Thymus (tissue), 11 donors: ENCODE measurements around the gene CPED1. TPM values are rescaled to one million over a fixed set of nuclear protein-coding genes. Genes with fewer than 3 reads are reported as not detected.
A peak's percentile ranks its signal among the peaks of the same experiment; 100 is the strongest.

Experiments
- DNase-seq, 9 donors: peaks; one replicate each; pipeline ENCODE4 v3.0.0-alpha.2; 2013; ENCODE audit warnings: low spot score in 9 of 9, low read depth in 6 of 9, missing footprints in 1 of 9
- H3K27ac ChIP-seq, 2 donors: one replicate each; pipeline ENCODE4 v1.5.1; 2013; ENCODE audit warnings: control low read depth in 1 of 2, low read depth in 1 of 2, low read length in 1 of 2, mild to moderate bottlenecking in 1 of 2, moderate library complexity in 1 of 2
- H3K27me3 ChIP-seq, 2 donors: one replicate each; pipeline ENCODE4 v1.5.1; 2013; ENCODE audit warnings: low read length in 1 of 2; ENCODE audit not compliant: control insufficient read depth in 2 of 2, insufficient read depth in 1 of 2
- H3K36me3 ChIP-seq, 2 donors: one replicate each; pipeline ENCODE4 v1.5.1; 2013; ENCODE audit warnings: low read length in 1 of 2, mild to moderate bottlenecking in 1 of 2, moderate library complexity in 1 of 2; ENCODE audit not compliant: control insufficient read depth in 2 of 2, insufficient read depth in 2 of 2
- H3K4me1 ChIP-seq, 2 donors: one replicate each; pipeline ENCODE4 v1.5.1; 2013; ENCODE audit warnings: low read length in 2 of 2; ENCODE audit not compliant: control insufficient read depth in 2 of 2, insufficient read depth in 2 of 2
- H3K4me3 ChIP-seq, 2 donors: one replicate each; pipeline ENCODE4 v1.5.1; 2013; ENCODE audit warnings: low read length in 2 of 2, control low read depth in 1 of 2, mild to moderate bottlenecking in 1 of 2
- H3K9me3 ChIP-seq, 2 donors: one replicate each; pipeline ENCODE4 v1.5.1; 2013; ENCODE audit warnings: low read length in 1 of 2, mild to moderate bottlenecking in 1 of 2; ENCODE audit not compliant: control insufficient read depth in 2 of 2, insufficient read depth in 1 of 2
- WGBS: extraction: QIAGEN DNeasy Blood & Tissue Kit; methylation state at CpG from one replicate; pipeline ENCODE4 v1.1.7; 2013; 5-methylcytosine and 5-hydroxymethylcytosine counted together
- polyA plus RNA-seq: library from polyadenylated mRNA; stranded (reverse); fragments of 200-250 nt; gene quantifications from one replicate; pipeline ENCODE4 v1.2.3, GENCODE V29; 2013
- total RNA-seq: library from RNA; stranded (reverse); fragments of 120-200 nt; gene quantifications from one replicate; pipeline ENCODE4 v1.2.4, GENCODE V29; 2013
- donor health status: healthy.

Gene CPED1
- total and polyA plus RNA-seq, 2 donors: 1.9 to 2.2 TPM

GRCh38 chr7:120949998-120950538 lies 38.4 kb upstream of the CPED1 start:
- Histone ChIP-seq H3K9me3 (no peaks in the 10 kb centered on the region), H3K36me3 (peaks cover 0 to 19% of the 10 kb centered on the region in 2 donors), H3K4me3 (peak overlapping the region; percentile 67 to 70), H3K27ac (peak overlapping the region; percentile 54 to 83), H3K27me3 (no peaks in the 10 kb centered on the region), H3K4me1 (peaks cover 0 to 3% of the 10 kb centered on the region in 2 donors)
- WGBS: 2% methylated on average over 10 of the region's 10 CpGs
- DNase-seq: peak in 2 of 9 donors; percentile 12 to 14

DNA sequence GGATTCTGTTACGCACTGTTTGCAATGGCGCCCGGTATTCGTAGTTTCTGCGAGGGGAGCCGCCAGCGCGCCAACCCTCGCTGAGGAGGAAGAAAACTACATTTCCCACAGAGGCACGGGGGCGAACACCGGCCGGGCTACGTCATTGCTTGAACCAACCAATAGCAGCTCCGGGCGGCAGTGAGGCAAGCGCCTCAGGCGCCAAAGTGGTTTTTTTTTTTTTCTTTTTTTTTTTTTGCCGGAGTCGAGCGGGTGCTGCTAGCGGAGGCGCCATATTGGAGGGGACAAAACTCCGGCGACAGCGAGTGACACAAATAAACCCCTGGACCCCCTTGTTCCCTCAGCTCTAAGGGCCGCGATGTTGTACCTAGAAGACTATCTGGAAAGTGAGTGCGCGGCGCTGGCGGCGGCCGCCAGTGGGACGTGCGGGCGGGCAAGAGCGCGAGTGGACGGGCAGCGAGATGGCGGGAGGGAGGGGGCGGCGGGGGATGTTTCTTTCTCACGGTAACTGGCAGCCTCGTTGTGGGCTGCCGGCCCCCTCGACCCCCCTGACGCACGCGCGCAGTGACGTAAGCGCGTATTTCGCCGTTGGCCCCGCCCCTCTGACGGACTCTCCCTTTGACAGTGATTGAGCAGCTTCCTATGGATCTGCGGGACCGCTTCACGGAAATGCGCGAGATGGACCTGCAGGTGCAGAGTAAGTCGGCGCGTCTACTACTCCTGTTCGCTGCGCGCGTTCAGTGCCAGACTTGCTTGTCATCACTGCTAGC lies 37.8 kb upstream of the CPED1 start, which contains the start of gene ING3:
TSS of gene ING3 (plus strand) at position 239 of the 770 bp plus-strand sequence. CDS start at position 359, 120 bp downstream.
- Histone ChIP-seq H3K27me3 (no peaks in the 10 kb centered on the region), H3K4me3 (peak within 1 kb of the TSS; percentile 67 to 70), H3K36me3 (peaks cover 0 to 26% of the 10 kb centered on the region in 2 donors), H3K4me1 (peaks cover 0 to 3% of the 10 kb centered on the region in 2 donors), H3K9me3 (no peaks in the 10 kb centered on the region), H3K27ac (peak within 1 kb of the TSS; percentile 99 to 100)
- under 1% methylated on average over 71 of the region's 71 CpGs for WGBS
- DNase-seq: peak; percentile 93 to 99 (median 97)

GRCh38 chr7:120951309-120951699 lies 37.2 kb upstream of the CPED1 start:
- no peaks in the 10 kb centered on the region for H3K9me3 ChIP-seq
- DNase-seq: no peak
- H3K4me3 ChIP-seq: peak overlapping the region; percentile 56 to 70
- 25% methylated on average over 8 of the region's 8 CpGs for WGBS
- peaks cover 0 to 31% of the 10 kb centered on the region in 2 donors for H3K36me3 ChIP-seq
- H3K4me1 ChIP-seq: peaks cover 0 to 3% of the 10 kb centered on the region in 2 donors
- H3K27me3 ChIP-seq: no peaks in the 10 kb centered on the region
- H3K27ac ChIP-seq: peak overlapping the region; percentile 86 to 99

GRCh38 chr7:120951826-120952225 lies 36.7 kb upstream of the CPED1 start:
- peak in 2 of 9 donors; percentile 4 to 17 for DNase-seq
- Histone ChIP-seq H3K27me3 (no peaks in the 10 kb centered on the region), H3K4me3 (peak overlapping the region in 1 of 2 donors; percentile 56), H3K4me1 (peaks cover 0 to 3% of the 10 kb centered on the region in 2 donors), H3K27ac (peak overlapping the region in 1 of 2 donors; percentile 99), H3K9me3 (no peaks in the 10 kb centered on the region), H3K36me3 (peaks cover 0 to 33% of the 10 kb centered on the region in 2 donors)
- WGBS: 91% methylated on average over 2 of the region's 2 CpGs

DNA sequence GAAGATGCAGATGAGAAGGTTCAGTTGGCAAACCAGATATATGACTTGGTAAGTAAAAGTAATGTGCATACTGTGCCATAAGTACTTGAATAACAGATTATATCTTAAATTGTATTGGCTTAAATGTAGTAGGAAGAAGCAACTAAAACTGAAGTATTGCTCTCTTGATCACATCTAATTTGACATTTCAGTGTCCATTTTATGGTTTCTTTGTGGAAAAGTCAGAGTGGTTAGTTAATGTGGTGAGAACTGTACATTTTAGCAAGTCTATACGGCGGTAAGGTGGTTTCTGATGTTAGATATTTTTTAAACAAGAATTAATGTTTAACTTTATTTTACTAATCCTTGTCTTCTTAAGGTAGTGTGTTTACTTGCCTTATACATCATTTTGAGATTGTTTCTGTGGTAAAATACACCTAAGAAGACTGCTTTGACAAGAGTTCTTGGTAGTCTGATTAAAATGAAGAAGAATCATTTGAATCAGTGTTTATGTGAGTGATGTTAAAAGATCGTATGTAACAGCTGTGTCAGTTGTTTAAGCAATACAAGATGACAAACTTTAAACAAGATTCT lies 32.8 kb upstream of the CPED1 start:
- Histone ChIP-seq H3K27ac (no peak overlapping the region), H3K4me1 (peaks cover 0 to 3% of the 10 kb centered on the region in 2 donors), H3K36me3 (peaks cover 4 to 43% of the 10 kb centered on the region in 2 donors), H3K4me3 (no peak overlapping the region), H3K27me3 (no peaks in the 10 kb centered on the region), H3K9me3 (no peaks in the 10 kb centered on the region)
- DNase-seq: no peak
- WGBS: 97% methylated on average over 3 of the region's 3 CpGs

- H3K4me3 ChIP-seq: no peak overlapping the region
- H3K9me3 ChIP-seq: no peaks in the 10 kb centered on the region
- WGBS: 95% methylated on average over 8 of the region's 8 CpGs
- H3K27me3 ChIP-seq: no peaks in the 10 kb centered on the region
- no peak overlapping the region for H3K27ac ChIP-seq
- DNase-seq: no peak
- peaks cover 6 to 31% of the 10 kb centered on the region in 2 donors for H3K36me3 ChIP-seq
- H3K4me1 ChIP-seq: no peaks in the 10 kb centered on the region
These were observed 28.5 kb upstream of the CPED1 start for GRCh38 chr7:120959929-120960484.

- Histone ChIP-seq H3K4me1 (no peaks in the 10 kb centered on the region), H3K27me3 (no peaks in the 10 kb centered on the region), H3K36me3 (peaks cover 6 to 27% of the 10 kb centered on the region in 2 donors), H3K4me3 (no peak overlapping the region), H3K27ac (no peak overlapping the region), H3K9me3 (no peaks in the 10 kb centered on the region)
- DNase-seq: no peak
- WGBS: 93% methylated on average over 1 of the region's 1 CpG
These were observed 27.8 kb upstream of the CPED1 start for GRCh38 chr7:120960714-120961113.

- Histone ChIP-seq H3K4me1 (no peaks in the 10 kb centered on the region), H3K9me3 (no peaks in the 10 kb centered on the region), H3K27ac (no peak overlapping the region), H3K36me3 (peaks cover 6 to 28% of the 10 kb centered on the region in 2 donors), H3K27me3 (no peaks in the 10 kb centered on the region), H3K4me3 (no peak overlapping the region)
- 98% methylated on average over 1 of the region's 1 CpG for WGBS
- DNase-seq: no peak
These were observed 26.8 kb upstream of the CPED1 start for GRCh38 chr7:120961638-120962173.
